ES-I3 (cell line): ENCODE data around the gene IGLL5.

Source experiments
- H3K36me3 ChIP-seq: 2 replicates; pipeline ENCODE4 v1.6.1; 2013; ENCODE audit warnings: mild to moderate bottlenecking, low read length, control low read depth, moderate library complexity; ENCODE audit not compliant: insufficient read depth
- H3K4me1 ChIP-seq: 2 replicates; pipeline ENCODE4 v1.6.1; 2013; ENCODE audit warnings: mild to moderate bottlenecking, control low read depth, low read length; ENCODE audit not compliant: insufficient read depth
- H3K9ac ChIP-seq: 2 replicates; pipeline ENCODE4 v1.6.1; 2013; ENCODE audit warnings: low read depth, mild to moderate bottlenecking, low read length, moderate library complexity
- H3K9me3 ChIP-seq: 2 replicates; pipeline ENCODE4 v1.6.1; 2013; ENCODE audit warnings: mild to moderate bottlenecking, low read length, moderate library complexity; ENCODE audit not compliant: control insufficient read depth, insufficient read depth

The IGLL5 gene

DNA sequence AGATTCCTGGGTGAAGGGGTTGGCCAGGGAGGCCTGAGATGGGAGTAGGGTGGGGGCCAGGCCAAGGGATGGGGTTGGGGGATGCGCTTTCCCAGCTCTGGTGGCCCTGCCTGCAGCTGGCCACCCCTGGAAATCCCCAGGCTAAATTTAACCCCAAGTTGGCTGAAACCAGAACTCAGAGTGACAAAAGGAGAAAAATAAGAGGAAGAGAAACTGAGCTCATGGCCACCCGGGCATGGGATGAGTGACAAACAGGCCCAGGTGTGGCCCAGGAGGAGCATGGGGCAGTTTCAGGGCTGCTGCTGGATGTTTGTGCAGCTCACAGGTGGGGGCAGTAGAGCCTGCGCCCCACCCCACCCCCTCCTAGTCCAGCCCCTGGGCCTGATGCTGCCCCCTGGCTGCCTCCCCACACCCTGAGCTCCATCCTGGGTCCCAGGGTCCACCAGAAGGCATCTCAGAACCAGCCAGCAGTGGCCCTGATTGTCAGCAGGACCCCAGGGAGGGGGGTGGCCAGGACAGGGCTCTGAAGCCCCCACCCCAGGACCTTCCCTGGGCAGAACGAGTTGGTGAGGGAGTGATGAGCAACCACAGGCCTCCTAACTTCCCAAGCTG, 48.0 kb downstream of the IGLL5 start:
- Histone ChIP-seq H3K9me3 (no peaks in the 10 kb centered on the region), H3K36me3 (no peaks in the 10 kb centered on the region), H3K9ac (no peak overlapping the region), H3K4me1 (peaks cover 3% of the 10 kb centered on the region; the same call in 1 of the 2 replicates)

DNA sequence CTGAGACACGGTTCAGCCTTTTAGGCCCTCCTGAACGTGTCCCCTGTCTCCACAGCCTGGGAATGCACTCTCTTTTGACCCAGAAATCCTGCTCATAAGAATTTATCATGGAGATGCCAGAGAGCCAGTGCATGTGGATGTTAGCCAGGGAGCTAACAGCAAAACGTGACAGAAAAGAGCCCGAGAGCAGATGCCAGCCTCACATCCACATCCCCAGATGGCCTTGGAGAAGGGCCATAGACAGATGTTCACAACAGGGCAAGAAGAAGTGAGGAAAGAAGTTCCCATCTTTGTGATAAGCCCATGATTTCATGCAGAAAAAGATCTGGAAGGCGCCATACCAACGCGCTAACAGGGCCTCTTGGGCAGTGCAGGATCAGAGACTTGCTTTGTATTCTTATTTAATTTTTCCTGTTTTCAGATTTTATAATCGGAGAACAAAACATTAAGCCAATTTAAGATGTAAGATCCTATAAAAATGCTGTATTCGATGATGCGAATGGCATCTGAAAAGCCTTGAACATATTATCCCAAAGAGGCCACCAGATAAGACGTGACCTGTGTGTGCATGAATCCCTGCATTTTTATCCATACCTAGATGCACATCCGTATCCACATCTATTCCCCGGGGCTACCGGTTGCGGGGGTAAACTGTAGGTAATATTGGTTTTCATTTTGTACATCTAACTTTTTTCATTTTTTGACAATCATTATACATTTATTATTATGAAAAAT, 48.7 kb downstream of the IGLL5 start:
- H3K4me1 ChIP-seq, result peaks cover 3% of the 10 kb centered on the region; the same call in 1 of the 2 replicates
- H3K9ac ChIP-seq, result no peak overlapping the region
- no peaks in the 10 kb centered on the region for H3K9me3 ChIP-seq
- H3K36me3 ChIP-seq, result no peaks in the 10 kb centered on the region

DNA sequence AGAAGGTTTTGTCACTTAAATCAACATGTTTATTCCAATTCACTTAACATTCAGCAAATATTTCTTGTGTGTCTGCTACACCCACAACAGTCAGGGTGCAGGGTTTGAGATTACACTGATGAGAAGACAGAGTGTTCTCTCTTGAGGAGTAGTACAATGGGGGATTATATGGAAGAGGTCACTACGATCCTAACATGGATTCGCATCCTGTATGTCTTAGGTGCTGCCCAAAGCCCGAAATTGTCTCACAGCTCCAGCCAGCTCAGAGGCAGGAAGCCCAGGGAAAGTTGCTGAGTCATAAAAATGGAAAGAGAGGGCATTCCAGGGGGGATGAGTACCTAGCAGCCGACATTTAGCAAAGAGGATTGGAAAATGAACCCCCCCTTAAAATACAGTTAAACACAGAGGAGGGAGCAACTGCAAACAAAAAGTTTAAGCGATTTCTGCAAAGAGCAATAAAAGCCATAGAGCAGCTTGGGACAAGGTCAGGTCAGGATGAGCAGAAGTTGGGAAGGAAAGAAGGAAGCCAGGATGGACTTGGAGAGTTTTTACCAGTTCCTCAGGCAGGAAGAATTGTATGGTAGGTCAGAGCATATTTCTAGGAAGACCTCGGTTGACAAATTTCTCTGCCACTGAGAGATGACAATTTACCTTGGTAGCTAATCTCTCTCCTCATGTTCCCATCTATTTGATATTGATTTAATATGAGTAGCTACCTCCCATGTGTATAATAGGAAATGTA, 49.5 kb downstream of the IGLL5 start:
- Histone ChIP-seq H3K9me3 (no peaks in the 10 kb centered on the region), H3K4me1 (peaks cover 3% of the 10 kb centered on the region; the same call in 1 of the 2 replicates), H3K36me3 (no peaks in the 10 kb centered on the region), H3K9ac (no peak overlapping the region)

DNA sequence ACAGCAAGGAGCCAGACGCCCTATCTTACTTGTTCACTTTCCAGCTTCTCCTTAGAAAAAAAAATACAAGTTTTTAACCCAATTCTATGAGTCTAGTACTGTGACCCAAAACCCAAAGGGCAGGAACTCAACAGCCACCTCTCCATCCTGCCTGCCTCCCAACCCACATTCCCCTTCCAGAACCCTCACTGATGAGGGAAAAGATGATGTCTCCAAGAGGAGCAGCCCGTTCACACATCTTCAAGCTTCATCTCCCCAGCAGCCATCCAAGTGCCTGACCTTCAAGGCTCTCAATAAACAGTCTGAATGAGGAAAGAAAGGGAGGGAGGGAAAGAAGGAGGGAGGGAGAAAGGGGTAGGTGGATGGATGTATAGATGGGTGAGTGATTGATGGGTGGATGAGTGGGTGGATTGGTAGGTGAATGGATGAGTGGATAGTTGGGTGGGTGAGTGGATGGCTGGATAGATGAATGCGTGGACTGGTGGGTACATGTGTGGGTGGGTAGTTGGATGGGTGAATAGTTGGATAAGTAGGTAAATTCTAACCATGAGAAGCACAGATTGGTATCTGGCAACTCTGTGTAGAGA, 50.4 kb downstream of the IGLL5 start:
- Histone ChIP-seq H3K36me3 (no peaks in the 10 kb centered on the region), H3K9me3 (no peaks in the 10 kb centered on the region), H3K4me1 (peaks cover 3% of the 10 kb centered on the region; the same call in 1 of the 2 replicates), H3K9ac (no peak overlapping the region)

DNA sequence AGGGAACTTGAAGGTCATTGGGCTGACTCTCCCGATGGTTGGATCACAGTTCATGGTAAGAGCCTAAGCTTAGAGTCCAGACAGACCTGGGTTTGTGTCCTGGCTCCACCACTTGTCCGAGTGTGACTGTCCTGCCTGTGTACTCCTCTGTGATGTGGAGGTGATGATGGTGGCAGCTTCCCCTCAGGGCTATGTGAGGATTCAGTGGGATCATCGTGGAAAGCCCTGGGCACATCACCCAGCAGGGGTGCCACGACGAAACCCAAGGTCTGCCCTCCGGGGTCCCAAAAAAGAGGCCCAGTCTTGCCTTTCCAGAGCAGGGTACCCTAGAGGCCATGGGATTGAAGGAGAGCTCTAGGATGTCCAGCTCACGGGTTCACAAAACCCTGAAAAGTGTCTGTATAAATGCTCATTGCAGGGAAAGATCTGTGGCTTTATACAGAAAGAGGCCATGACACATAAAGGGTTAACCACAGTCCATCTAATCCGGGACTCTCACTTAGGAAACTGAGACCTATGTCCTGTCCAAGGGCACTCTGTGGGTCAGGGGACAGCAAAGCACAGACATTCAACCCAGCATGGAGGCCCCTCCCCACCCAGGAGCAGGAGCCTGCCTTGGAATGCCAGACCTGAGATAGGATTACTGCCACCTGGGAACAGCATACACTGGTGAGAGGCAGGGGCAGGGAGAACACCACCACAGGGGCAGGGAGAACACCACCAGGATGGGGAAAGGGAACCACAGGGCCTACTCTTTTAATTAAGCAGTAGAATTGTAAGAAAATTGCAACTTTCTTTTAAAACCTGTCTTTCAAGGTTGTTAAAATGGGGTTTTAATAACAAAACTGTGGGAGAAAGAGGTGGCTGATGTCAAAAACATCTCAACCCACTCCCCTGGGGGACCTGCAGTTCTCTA, 51.3 kb downstream of the IGLL5 start:
- Histone ChIP-seq H3K4me1 (peaks cover 3% of the 10 kb centered on the region; the same call in 1 of the 2 replicates), H3K9me3 (no peaks in the 10 kb centered on the region), H3K9ac (no peak overlapping the region), H3K36me3 (no peaks in the 10 kb centered on the region)

DNA sequence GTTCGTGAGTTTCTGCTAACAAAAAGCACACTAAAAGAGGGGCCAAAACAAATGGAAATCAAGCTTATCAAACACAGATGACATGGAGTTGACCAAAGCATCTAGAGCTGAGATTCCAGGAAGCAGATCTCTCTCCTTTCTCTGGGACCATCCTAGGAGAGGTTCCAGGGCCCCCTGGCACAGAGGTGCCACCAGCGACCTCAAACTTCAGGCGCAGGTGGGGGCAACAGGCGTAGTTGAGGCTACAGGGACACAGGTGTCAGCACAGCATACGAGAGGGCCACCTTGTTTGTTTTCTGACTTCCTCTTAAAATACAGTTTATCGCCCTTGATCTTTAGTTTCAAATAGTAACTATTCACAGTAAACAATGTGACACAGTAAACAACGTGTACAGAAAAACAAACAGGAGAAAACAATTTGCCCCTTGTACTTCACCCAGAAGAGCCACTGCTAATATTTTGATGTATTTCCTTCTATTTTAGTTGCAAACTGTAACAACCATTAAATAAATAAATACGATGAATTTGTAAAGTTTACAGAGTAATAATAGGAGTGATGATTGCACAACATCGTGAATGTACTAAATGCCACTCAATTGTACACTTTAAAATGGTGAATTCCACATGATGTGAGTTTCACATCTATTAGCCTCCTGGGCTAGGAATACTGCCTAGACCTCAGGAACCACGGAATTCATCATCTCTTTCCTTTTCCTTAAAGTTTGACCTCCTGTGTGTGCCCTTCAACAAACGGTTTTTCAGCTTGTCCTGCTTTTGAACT, 52.2 kb downstream of the IGLL5 start:
- no peak overlapping the region for H3K9ac ChIP-seq
- H3K9me3 ChIP-seq, result no peaks in the 10 kb centered on the region
- no peaks in the 10 kb centered on the region for H3K36me3 ChIP-seq
- peaks cover 3% of the 10 kb centered on the region; the same call in 1 of the 2 replicates for H3K4me1 ChIP-seq

DNA sequence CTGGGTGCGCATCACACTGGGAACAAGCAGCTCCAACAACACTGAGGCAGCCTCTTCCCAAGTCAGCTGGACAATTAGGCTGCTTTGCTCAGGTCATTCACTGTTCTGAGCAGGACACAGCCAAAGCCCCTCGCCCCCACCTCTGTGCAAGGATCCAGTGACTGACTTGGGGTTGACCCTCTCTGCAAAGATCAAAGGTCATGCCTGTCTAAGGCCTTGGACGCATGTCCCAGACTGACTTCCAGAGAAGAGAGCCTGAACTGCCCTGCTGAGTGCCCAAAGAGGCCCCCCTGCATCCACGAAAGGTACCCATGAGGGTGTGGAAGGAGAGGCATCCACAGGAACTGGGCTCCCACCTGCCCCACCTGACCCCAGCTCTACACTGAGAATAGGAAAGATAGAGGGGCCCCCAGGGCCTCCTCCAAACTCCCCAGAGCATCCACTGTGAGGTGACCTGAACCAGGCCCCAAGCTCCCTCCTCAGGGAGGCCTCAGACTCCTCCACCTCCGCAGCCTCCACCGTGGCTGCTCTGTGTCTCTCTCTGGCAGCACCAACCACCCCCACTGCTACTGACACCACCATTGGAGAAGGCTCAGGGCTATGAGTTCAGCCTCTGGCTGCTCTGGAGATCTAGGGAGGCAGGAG, 53.5 kb downstream of the IGLL5 start:
- H3K4me1 ChIP-seq, result peaks cover under 1% of the 10 kb centered on the region; the same call in 1 of the 2 replicates
- H3K9ac ChIP-seq, result no peak overlapping the region
- H3K9me3 ChIP-seq, result no peaks in the 10 kb centered on the region
- H3K36me3 ChIP-seq, result no peaks in the 10 kb centered on the region

DNA sequence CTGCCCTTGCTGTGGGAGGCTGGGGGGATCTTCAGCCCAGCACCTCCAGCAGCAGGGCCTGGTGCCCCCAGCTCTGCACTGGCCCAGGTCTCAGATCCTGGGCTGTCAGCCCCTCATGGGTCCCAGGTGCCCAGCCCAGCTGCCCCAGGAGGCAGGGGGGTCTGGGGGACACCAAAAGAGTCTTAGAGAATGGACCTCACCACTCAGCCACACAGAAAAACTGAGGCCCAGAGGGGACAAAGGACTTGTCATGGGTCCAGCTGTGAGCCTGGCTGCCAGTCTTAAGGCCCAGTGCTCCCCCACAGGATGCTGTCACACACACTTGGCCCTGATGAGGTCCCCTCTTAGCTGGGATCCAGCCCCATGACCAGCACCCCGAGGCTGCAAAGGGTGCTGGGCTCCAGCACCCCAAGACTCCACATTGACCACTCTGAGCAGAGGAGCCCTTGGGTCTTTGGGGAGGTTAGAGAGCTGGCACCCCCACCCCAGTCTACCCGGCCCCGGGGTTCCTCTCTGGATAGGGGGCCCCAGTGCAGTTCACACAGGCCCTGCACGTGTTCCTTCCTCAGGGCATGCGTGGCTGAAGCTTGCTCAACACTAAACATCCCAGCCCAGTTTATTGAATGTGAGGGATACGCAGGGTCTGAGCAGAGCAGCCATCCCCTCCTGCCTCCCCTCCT, 54.4 kb downstream of the IGLL5 start:
- no peaks in the 10 kb centered on the region for H3K4me1 ChIP-seq
- no peaks in the 10 kb centered on the region for H3K36me3 ChIP-seq
- no peak overlapping the region for H3K9ac ChIP-seq
- H3K9me3 ChIP-seq, result no peaks in the 10 kb centered on the region

DNA sequence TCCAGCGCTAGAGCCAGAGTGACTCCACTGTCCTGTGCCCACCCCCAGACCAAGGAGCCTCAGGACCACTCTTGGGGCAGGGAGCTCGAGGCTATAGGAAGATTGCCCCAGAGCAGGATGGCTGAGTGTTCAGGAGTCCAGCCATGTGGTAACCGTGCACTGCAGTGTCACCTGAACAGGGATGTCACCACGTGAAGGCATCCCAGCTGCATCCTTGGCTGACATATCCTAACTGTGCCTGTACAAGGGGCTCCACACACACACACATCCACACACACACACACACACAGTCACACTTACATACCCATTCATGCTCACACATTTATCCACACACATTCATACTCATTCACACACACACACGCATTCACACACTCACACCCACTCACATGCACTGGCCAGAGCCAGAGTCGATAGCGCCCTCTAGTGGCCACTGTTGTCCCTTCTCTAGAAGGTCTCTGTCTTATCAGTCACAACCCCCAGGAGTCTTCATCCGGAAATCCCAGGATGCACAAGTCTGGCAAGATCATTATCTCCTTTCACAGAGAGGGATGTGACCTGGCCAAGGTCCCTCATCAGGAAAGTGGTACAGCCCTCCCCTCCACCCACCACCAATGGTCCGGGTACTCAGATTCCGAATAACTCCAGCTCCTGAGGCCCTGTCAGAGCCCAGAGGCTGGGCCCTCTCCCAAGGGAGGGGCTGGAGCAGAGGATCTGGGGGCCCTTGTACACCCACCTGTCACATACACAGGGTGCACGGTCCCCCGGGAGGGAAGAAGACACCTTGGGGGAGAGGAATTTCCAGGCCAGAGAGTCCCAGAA, 55.1 kb downstream of the IGLL5 start:
- H3K4me1 ChIP-seq, result no peaks in the 10 kb centered on the region
- no peak overlapping the region for H3K9ac ChIP-seq
- no peaks in the 10 kb centered on the region for H3K36me3 ChIP-seq
- H3K9me3 ChIP-seq, result no peaks in the 10 kb centered on the region

DNA sequence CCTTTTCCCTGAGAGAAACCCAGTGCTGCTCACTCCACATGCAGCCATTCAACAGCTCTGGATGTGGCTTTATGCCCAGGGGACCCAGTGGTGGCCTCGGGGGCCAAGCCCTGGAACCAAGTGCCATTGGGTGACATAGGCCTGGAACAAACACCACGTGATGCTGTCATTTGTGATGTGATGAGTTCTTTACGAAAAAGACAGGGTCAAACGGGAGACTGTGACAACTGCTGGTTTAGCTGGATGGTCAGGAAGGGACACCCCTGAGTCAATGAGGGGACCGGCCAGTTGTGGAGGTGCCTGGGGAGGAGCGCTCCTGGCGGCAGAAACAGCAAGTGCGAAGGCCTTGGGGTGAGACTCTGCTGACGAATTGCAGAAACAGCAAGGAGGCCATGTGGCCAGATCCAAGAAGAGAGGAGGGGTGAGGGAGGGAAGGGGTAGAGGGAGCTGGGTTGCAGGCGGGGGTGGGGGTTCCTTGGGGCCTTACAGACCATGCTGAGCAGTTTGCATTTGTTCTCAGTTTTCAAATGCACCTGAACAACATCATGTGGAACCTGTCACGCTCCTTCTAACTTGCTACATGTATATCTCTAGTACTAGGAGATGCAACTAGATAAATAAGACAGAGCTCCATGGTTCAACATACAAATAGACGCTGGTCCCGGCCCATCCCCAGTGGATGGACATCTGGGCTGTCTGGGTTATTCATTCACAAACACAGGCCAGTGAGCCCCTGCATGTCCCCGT, 56.1 kb downstream of the IGLL5 start:
- Histone ChIP-seq H3K9me3 (no peaks in the 10 kb centered on the region), H3K36me3 (no peaks in the 10 kb centered on the region), H3K4me1 (no peaks in the 10 kb centered on the region), H3K9ac (no peak overlapping the region)

DNA sequence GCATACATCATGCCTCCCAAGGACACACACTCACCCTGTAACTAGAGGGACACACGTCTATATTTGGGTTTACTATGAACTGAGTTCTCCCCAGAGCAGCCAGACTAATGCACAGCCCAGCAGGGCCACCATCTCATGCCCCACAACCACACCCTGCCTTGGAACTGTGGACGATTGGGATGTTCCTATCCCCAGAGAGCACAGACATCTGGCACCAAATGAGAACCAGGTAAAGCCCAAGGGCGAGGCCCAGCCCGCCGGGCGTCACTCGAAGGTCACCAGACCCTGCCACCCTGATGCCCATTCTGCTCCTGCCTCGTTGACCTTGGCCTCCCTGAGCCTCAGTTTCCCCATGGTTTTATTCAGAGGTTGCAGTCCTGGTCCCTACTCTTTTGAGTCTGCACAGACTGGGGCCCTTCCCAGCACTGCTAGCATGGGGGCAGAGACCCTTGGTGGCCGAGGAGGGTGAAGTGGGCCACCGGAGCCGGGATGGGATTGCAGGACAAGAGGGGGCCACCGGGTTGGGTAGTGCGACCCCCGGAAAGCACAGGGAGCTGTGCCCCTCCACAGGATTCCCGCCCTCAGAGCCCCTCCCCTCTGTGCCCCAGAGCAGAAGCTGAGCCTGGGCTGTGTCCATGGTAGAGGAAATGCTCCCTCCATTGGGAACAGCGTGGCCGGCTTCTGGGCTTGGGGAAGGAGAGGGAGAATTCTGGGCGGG, 56.8 kb downstream of the IGLL5 start:
- Histone ChIP-seq H3K36me3 (no peaks in the 10 kb centered on the region), H3K9me3 (no peaks in the 10 kb centered on the region), H3K4me1 (no peaks in the 10 kb centered on the region), H3K9ac (no peak overlapping the region)
